PC-3 (cell line): ENCODE data around the gene MCL1.

Source experiments
- EZH2 ChIP-seq: fragments of 300-600 bp; sonication (generic); IDR thresholded peaks from one replicate; pipeline ENCODE4 v1.6.1; 2017; ENCODE audit warnings: antibody characterized with exemption, mild to moderate bottlenecking, low read length; ENCODE audit not compliant: unreplicated experiment
- TF ChIP-seq, protein P1 (sequence below): fragments of 300-600 bp; sonication (generic); conservative IDR thresholded peaks from 2 replicates; pipeline ENCODE4 v1.5.1; 2017; ENCODE audit warnings: antibody characterized with exemption, low read depth, mild to moderate bottlenecking, low read length

DNA sequence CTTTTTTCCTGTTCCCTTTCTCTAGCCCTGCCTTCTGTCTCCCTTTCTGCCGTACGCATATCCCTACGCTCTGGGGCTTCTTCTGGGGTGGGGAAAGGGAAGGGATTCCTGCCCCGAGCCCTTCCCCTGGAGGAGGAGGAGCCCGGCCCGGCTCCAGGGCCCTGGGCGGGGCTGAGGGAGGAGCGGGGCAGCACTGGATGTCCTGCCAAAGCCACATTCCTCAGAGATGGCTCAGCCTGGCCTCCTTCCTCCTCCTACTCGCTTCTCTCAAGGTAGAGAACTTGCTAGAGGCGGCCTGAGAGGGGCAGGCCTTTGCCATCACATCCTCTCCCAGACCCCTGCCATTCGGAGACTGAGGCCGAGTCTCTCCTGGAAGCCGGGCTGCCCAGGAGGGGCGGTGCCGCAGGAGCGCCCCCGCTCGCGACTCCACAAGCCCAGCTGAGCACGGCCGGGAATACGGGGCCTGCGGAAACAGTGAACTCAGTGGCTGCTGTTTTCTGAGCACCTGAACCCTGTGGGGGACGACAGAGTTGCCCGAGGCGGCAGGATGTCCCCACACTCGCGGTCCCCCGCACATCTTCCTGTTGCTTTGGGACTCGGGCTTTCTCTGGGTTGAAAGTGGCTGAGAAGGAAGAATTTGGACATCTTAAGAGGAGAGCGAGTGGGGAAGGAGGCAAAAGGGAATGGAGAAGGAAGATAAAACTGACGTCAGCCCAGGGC is 18.0 kb downstream of the MCL1 start:
- TF ChIP-seq, protein P1, sequence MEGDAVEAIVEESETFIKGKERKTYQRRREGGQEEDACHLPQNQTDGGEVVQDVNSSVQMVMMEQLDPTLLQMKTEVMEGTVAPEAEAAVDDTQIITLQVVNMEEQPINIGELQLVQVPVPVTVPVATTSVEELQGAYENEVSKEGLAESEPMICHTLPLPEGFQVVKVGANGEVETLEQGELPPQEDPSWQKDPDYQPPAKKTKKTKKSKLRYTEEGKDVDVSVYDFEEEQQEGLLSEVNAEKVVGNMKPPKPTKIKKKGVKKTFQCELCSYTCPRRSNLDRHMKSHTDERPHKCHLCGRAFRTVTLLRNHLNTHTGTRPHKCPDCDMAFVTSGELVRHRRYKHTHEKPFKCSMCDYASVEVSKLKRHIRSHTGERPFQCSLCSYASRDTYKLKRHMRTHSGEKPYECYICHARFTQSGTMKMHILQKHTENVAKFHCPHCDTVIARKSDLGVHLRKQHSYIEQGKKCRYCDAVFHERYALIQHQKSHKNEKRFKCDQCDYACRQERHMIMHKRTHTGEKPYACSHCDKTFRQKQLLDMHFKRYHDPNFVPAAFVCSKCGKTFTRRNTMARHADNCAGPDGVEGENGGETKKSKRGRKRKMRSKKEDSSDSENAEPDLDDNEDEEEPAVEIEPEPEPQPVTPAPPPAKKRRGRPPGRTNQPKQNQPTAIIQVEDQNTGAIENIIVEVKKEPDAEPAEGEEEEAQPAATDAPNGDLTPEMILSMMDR = peak; percentile 10; the same call in 1 of the 2 replicates
- TF ChIP-seq EZH2 = no peak
